Peyer's patch (tissue), 4 donors: ENCODE results near the gene PLPP7. TPM values are rescaled to one million over a fixed set of nuclear protein-coding genes. Genes with fewer than 3 reads are reported as not detected.

ENCODE experiments used
- DNase-seq, 3 donors: peaks; one replicate each; pipeline ENCODE4 v3.0.0-alpha.2; 2017 to 2019
- H3K27ac ChIP-seq, 4 donors: fragments of 200-600 bp; sonication (generic); one replicate each; pipeline ENCODE4 v1.5.1; 2016 to 2019
- H3K27me3 ChIP-seq, 2 donors: fragments of 200-600 bp; sonication (generic); one replicate each; pipeline ENCODE4 v1.5.1; 2019
- H3K36me3 ChIP-seq, 3 donors: fragments of 200-600 bp; sonication (generic); one replicate each; pipeline ENCODE4 v1.5.1; 2016 to 2019
- H3K4me1 ChIP-seq, 4 donors: fragments of 200-600 bp; sonication (generic); one replicate each; pipeline ENCODE4 v1.5.1; 2016 to 2019
- H3K4me3 ChIP-seq, 4 donors: fragments of 200-600 bp; sonication (generic); 1 replicate in 3 of 4; 2 replicates in 1 of 4; pipeline ENCODE4 v1.5.1; 2016 to 2019; ENCODE audit warnings: mild to moderate bottlenecking in 1 of 4
- H3K9me3 ChIP-seq, 4 donors: fragments of 200-600 bp; sonication (generic); one replicate each; pipeline ENCODE4 v1.5.1; 2016 to 2019; ENCODE audit warnings: mild to moderate bottlenecking in 1 of 4
- CTCF ChIP-seq, 6 experiments: fragments of 450-650 bp in 4 of 6; fragments of 200-600 bp in 2 of 6; sonication (generic) in 1 of 6; IDR thresholded peaks; one replicate each; pipeline ENCODE4 v1.5.1; 2017 to 2019; ENCODE audit warnings: antibody characterized with exemption in 6 of 6, mild to moderate bottlenecking in 3 of 6, moderate library complexity in 1 of 6
- POLR2A ChIP-seq, 2 donors: fragments of 450-650 bp; IDR thresholded peaks; one replicate each; pipeline ENCODE4 v1.5.1; 2017; ENCODE audit warnings: antibody characterized with exemption in 2 of 2, mild to moderate bottlenecking in 2 of 2, moderate library complexity in 2 of 2
- total RNA-seq, 4 donors: library from RNA; depleted of rRNA; stranded (reverse); fragments of >200 nt; gene quantifications; one replicate each; pipeline ENCODE4 v1.1.0, GENCODE V29; 2016

Gene PLPP7
- total RNA-seq, 4 donors from 2014 or later = 1.3 to 3.3 (median 2.4) TPM

GRCh38 chr9:131275332-131276093 is 14.0 kb upstream of the PLPP7 start:
- peak in 2 of 3 donors; percentile 60 to 76 for DNase-seq
- peaks cover 0 to 3% of the 10 kb centered on the region in 2 donors for H3K27me3 ChIP-seq
- H3K4me1 ChIP-seq = peaks cover 0 to 24% (median 13%) of the 10 kb centered on the region in 4 donors
- H3K27ac ChIP-seq = peak overlapping the region; percentile 69 to 92 (median 82)
- TF ChIP-seq CTCF (IDR thresholded peaks at IDR 0.05) (peak in 1 of 6 experiments; percentile 34), POLR2A (IDR thresholded peaks at IDR 0.05) (no peak)
- no peaks in the 10 kb centered on the region for H3K36me3 ChIP-seq
- peak overlapping the region; percentile 74 to 87 (median 80) for H3K4me3 ChIP-seq
- H3K9me3 ChIP-seq = no peaks in the 10 kb centered on the region

- no peak for TF ChIP-seq CTCF (IDR thresholded peaks at IDR 0.05)
- TF ChIP-seq POLR2A (IDR thresholded peaks at IDR 0.05) = no peak
- peak within 1 kb of the TSS; percentile 74 to 87 (median 80) for H3K4me3 ChIP-seq
- H3K27me3 ChIP-seq = peaks cover 0 to 3% of the 10 kb centered on the region in 2 donors
- peak; percentile 58 to 83 (median 75) for DNase-seq
- H3K36me3 ChIP-seq = no peaks in the 10 kb centered on the region
- H3K4me1 ChIP-seq = peaks cover 0 to 22% (median 9%) of the 10 kb centered on the region in 4 donors
- H3K27ac ChIP-seq = peak within 1 kb of the TSS; percentile 69 to 92 (median 82)
- no peaks in the 10 kb centered on the region for H3K9me3 ChIP-seq
Observed at GRCh38 chr9:131276094-131276888, 13.2 kb upstream of the PLPP7 start, which contains the start of gene FAM78A. TSS of gene FAM78A (minus strand) at chr9:131276510. CDS start at chr9:131276179, 331 bp downstream.

- no peaks in the 10 kb centered on the region for H3K36me3 ChIP-seq
- no peak for TF ChIP-seq POLR2A (IDR thresholded peaks at IDR 0.05)
- no peak for TF ChIP-seq CTCF (IDR thresholded peaks at IDR 0.05)
- H3K27me3 ChIP-seq = peaks cover 0 to 3% of the 10 kb centered on the region in 2 donors
- H3K9me3 ChIP-seq = no peaks in the 10 kb centered on the region
- H3K4me3 ChIP-seq = peak overlapping the region; percentile 74 to 87 (median 80)
- peaks cover 0 to 16% (median 5%) of the 10 kb centered on the region in 4 donors for H3K4me1 ChIP-seq
- DNase-seq = no peak
- peak overlapping the region; percentile 69 to 92 (median 82) for H3K27ac ChIP-seq
Observed at GRCh38 chr9:131276891-131277286, 12.6 kb upstream of the PLPP7 start.

- Histone ChIP-seq H3K36me3 (no peaks in the 10 kb centered on the region), H3K4me1 (peaks cover 0 to 17% (median 2%) of the 10 kb centered on the region in 4 donors), H3K27me3 (peaks cover 0 to 3% of the 10 kb centered on the region in 2 donors), H3K4me3 (peak overlapping the region; percentile 74 to 87 (median 80)), H3K9me3 (no peaks in the 10 kb centered on the region), H3K27ac (peak overlapping the region; percentile 69 to 92 (median 82))
- peak in 2 of 3 donors; percentile 42 to 49 for DNase-seq
- TF ChIP-seq POLR2A (IDR thresholded peaks at IDR 0.05) (no peak), CTCF (IDR thresholded peaks at IDR 0.05) (no peak)
Observed at GRCh38 chr9:131277287-131277909, 12.1 kb upstream of the PLPP7 start.
